GM21825 (cell line): ENCODE results near the gene CD320.

Experiments
- ATAC-seq: cut with Tn5 transposase; IDR thresholded peaks from one replicate; pipeline ENCODE4 v1.9.1; 2021; ENCODE audit warnings: mild to moderate bottlenecking, moderate library complexity; ENCODE audit not compliant: unreplicated experiment

The CD320 gene

DNA sequence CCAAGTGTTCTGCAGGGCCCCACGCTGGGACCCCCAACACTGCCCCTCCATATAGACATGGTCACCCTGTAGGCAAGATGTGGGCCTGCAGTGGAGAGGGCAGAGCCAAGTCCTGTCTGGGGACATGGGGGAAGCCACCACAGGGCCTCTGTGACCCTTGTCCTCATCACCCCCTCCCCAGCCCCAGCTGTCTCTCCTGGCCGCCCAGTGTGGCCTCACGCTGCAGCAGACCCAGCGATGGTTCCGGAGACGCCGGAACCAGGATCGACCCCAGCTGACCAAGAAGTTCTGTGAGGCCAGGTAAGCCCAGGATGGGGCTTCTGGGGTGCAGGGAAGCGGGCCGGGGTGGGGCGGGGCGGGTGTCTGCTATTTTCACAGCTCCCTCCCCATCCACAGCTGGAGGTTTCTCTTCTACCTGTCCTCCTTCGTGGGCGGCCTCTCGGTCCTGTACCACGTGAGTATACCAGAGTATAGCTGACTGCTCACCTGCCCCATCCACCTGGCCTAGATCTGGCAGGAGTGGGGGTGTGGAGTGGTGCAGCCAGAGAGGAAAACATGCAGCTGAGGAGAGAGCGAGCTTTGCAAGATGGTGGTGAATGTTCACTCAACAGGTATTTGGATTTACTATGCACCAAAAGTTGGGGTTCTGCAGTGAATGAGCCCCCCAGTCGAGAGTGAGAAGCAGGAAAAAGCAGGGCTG lies 52.6 kb downstream of the CD320 start:
- ATAC-seq: no peak

DNA sequence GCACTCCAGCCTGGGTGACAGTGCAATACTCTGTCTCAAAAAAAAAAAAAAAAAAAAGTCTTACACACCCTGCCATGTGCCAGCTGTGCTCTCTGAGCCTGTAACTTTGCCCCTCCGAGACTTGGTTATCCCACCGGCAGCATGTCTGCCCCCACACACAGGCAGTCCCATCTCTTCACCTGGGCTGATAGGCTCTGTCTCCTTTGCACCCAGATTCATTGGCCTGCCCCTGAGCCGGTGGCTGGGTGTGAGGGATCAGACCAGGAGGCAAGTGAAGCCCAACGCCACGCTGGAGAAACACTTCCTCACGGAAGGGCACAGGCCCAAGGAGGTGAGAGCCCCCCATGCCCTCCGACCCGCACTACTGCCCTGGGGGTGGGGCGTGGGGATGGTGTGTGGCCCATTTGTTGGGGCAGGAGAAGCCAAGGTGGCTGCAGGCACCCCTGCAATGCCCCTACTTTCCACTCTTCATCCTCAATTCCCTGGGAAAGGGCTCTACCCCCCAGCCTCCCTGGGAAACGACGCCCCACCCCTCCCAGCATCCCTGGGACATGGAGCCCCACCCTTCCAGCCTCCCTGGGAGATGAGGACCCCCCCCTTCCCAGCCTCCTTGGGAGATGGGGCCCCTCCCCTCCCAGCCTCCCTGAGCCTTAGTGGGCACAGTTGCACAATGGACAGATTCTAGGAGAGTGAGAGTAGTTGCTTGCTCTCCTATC lies 53.7 kb downstream of the CD320 start:
- ATAC-seq: no peak

DNA sequence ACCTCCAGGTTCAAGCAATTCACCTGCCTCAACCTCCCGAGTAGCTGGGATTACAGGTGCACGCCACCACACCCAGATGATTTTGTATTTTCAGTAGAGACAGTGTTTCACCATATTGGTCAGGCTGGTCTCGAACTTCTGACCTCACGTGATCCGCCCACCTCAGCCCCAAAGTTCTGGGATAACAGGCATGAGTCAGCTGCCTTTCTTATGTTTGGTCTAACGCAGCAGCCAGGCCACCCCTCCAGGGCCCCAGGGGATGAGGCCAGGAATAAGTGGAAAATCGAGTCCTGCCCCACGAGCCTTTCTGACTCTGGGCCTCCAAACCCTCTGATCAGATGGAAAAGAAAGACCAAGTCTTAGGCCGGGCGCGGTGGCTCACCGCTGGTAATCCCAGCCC lies 54.5 kb downstream of the CD320 start:
- ATAC-seq: no peak

- no peak for ATAC-seq
Observed at GRCh38 chr19:8252922-8253589, 55.1 kb downstream of the CD320 start.
